AG04450 (cell line): ENCODE measurements around the gene ACE. TPM values are rescaled to one million over a fixed set of nuclear protein-coding genes. Genes with fewer than 3 reads are reported as not detected.

Experiments
- CTCF ChIA-PET: fragments of 300-600, 350-600 bp; formaldehyde crosslinking; extraction: SDS; loops from one replicate; lab custom pipeline; 2022; ENCODE audit warnings: antibody characterized with exemption, inconsistent platforms; lab: Charles Lee
- POLR2A ChIA-PET: fragments of 350-600 bp; formaldehyde crosslinking; extraction: SDS; loops from one replicate; lab custom pipeline; 2021; ENCODE audit warnings: antibody characterized with exemption, inconsistent platforms; lab: Yijun Ruan, JAX
- DNase-seq: peaks from one replicate; pipeline ENCODE4 v3.0.0-alpha.2; 2011; ENCODE audit warnings: low read depth, low spot score
- H3K27ac ChIP-seq: one replicate; pipeline ENCODE4 v1.5.1; 2012; ENCODE audit warnings: low read depth, low read length, control low read depth
- H3K27me3 ChIP-seq: one replicate; pipeline ENCODE4 v1.6.0; 2012; ENCODE audit warnings: low read length; ENCODE audit not compliant: control insufficient read depth, insufficient read depth
- H3K4me3 ChIP-seq: 2 replicates; pipeline ENCODE4 v1.5.1; 2011; ENCODE audit warnings: mild to moderate bottlenecking, low read depth, low read length, control low read depth
- H3K9me3 ChIP-seq: 2 replicates; pipeline ENCODE4 v1.5.1; 2012; ENCODE audit warnings: low read length; ENCODE audit not compliant: control insufficient read depth, insufficient read depth
- CTCF ChIP-seq: IDR thresholded peaks from 2 replicates; pipeline ENCODE4 v1.5.1; 2011; ENCODE audit warnings: low read depth, low read length, control low read depth, inconsistent platforms
- polyA plus RNA-seq: library from polyadenylated mRNA; depleted of rRNA; stranded (reverse); fragments of >200 nt; gene quantifications from 2 replicates; pipeline ENCODE4 v1.2.3, GENCODE V29; 2011

Gene ACE
- polyA plus RNA-seq, 1 experiment = 0.99 TPM

- POLR2A ChIA-PET = no interaction called here
- CTCF ChIA-PET = no interaction called here
- no peaks in the 10 kb centered on the region; the same call in 1 of the 2 replicates for H3K9me3 ChIP-seq
- peaks cover 4% of the 10 kb centered on the region for H3K27me3 ChIP-seq
- no peak overlapping the region for H3K27ac ChIP-seq
- H3K4me3 ChIP-seq = no peak overlapping the region
- no peak for DNase-seq
- no peak for TF ChIP-seq CTCF
These were observed 16.1 kb downstream of the ACE start for GRCh38 chr17:63492940-63493339.

- no peak for DNase-seq
- H3K9me3 ChIP-seq = no peaks in the 10 kb centered on the region; the same call in 1 of the 2 replicates
- H3K4me3 ChIP-seq = no peak overlapping the region
- no peak overlapping the region for H3K27ac ChIP-seq
- H3K27me3 ChIP-seq = peaks cover 4% of the 10 kb centered on the region
- CTCF ChIA-PET = interaction anchor here (3.0 kb wide), 1 partner anchor 14 kb away, joined by 14 read pairs; no protein-coding TSS in a partner anchor
- POLR2A ChIA-PET = no interaction called here
- no peak for TF ChIP-seq CTCF
These were observed 16.6 kb downstream of the ACE start for GRCh38 chr17:63493411-63493810.

- DNase-seq = no peak
- POLR2A ChIA-PET = no interaction called here
These were observed 17.6 kb downstream of the ACE start for GRCh38 chr17:63494300-63494928.

GRCh38 chr17:63495491-63495890, 18.6 kb downstream of the ACE start:
- ChIA-PET POLR2A (no interaction called here), CTCF (interaction anchor here (3.0 kb wide), 1 partner anchor 17 kb away, joined by 14 read pairs; no protein-coding TSS in a partner anchor)
- no peak for DNase-seq
- Histone ChIP-seq H3K27me3 (peaks cover 4% of the 10 kb centered on the region), H3K9me3 (no peaks in the 10 kb centered on the region; the same call in 1 of the 2 replicates), H3K4me3 (no peak overlapping the region), H3K27ac (peak overlapping the region; percentile 31)
- no peak for TF ChIP-seq CTCF

More at GRCh38 chr17:63494300-63494928, 17.6 kb downstream of the ACE start:
- H3K9me3 ChIP-seq = no peaks in the 10 kb centered on the region; the same call in 1 of the 2 replicates
- peak overlapping the region; percentile 47 for H3K27ac ChIP-seq
- TF ChIP-seq CTCF = no peak
- no peak overlapping the region for H3K4me3 ChIP-seq
- peaks cover 4% of the 10 kb centered on the region for H3K27me3 ChIP-seq
- CTCF ChIA-PET = interaction anchor here (3.0 kb wide), 1 partner anchor 15 kb away, joined by 14 read pairs; no protein-coding TSS in a partner anchor

- POLR2A ChIA-PET = no interaction called here
- H3K27me3 ChIP-seq = peaks cover 4% of the 10 kb centered on the region
- H3K9me3 ChIP-seq = no peaks in the 10 kb centered on the region; the same call in 1 of the 2 replicates
- H3K27ac ChIP-seq = no peak overlapping the region
- no peak overlapping the region for H3K4me3 ChIP-seq
- no peak for DNase-seq
- CTCF ChIA-PET = interaction anchor here (0.8 to 3.0 kb wide), 2 partner anchors 17 kb away, joined by 4 to 14 read pairs; no protein-coding TSS in a partner anchor
- no peak for TF ChIP-seq CTCF
These were observed 19.3 kb downstream of the ACE start for GRCh38 chr17:63496177-63496576.
